Stimulated activated CD8-positive, alpha-beta memory T cell treated with anti-CD3 and anti-CD28 coated beads, Interleukin-4, amount 100 ng/mL, for 4 hours (primary cell): Measurements from ENCODE around the gene KCNQ2.

Source experiments
- DNase-seq, 2 donors: peaks; one replicate each; pipeline ENCODE4 v3.0.0-alpha.2; 2020; ENCODE audit warnings: low read depth in 2 of 2, low spot score in 1 of 2

Gene KCNQ2

GRCh38 chr20:63359937-63360849, 112.3 kb downstream of the KCNQ2 start:
- no peak for DNase-seq

DNA sequence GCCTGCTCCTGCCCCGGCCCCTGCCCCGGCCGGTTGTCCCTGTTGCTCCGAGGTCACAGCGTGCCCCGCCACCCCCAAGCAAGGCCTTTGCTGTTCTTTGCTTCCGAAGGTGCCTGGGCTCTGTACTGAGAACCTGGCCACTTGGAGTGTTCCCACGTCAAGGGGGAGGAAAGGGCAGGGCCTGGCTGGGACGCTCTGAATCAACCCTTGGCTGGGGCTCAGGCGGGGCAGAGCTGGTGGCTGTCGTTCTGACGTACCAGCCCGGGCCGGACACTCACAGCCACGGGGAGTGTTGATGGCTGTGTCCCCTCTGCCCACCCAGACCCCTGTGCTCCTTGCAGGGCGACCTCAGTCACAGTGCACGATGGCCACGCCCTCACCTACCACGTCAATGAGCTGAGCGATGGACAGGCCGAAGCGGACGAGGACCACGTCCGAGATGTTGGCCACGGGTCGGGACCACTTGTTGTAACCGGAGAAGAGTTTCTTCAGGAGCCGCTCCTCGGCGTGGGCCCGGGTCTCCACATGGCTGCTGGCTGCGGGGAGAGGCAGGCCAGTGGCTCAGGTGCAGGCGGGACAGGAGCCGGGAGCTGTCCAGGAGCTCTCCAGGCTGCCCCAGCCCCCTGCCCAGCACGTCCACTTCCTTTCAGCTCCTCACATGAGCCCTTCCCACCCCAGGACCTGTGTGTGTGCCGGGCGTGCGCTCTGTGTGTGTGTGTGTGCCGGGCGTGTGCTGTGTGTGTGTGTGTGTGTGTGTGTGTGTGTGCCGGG, 113.1 kb downstream of the KCNQ2 start:
- no peak for DNase-seq

GRCh38 chr20:63357921-63358905, 114.2 kb downstream of the KCNQ2 start:
- DNase-seq, result no peak

- DNase-seq, result no peak
Measured at GRCh38 chr20:63356931-63357879, 115.2 kb downstream of the KCNQ2 start.

GRCh38 chr20:63356511-63356910, 115.9 kb downstream of the KCNQ2 start:
- DNase-seq, result no peak

GRCh38 chr20:63355781-63356295, 116.6 kb downstream of the KCNQ2 start:
- DNase-seq, result no peak

- no peak for DNase-seq
Measured at GRCh38 chr20:63354636-63355350, 117.7 kb downstream of the KCNQ2 start.

- DNase-seq, result no peak
Measured at GRCh38 chr20:63352811-63353221, 119.6 kb downstream of the KCNQ2 start.

DNA sequence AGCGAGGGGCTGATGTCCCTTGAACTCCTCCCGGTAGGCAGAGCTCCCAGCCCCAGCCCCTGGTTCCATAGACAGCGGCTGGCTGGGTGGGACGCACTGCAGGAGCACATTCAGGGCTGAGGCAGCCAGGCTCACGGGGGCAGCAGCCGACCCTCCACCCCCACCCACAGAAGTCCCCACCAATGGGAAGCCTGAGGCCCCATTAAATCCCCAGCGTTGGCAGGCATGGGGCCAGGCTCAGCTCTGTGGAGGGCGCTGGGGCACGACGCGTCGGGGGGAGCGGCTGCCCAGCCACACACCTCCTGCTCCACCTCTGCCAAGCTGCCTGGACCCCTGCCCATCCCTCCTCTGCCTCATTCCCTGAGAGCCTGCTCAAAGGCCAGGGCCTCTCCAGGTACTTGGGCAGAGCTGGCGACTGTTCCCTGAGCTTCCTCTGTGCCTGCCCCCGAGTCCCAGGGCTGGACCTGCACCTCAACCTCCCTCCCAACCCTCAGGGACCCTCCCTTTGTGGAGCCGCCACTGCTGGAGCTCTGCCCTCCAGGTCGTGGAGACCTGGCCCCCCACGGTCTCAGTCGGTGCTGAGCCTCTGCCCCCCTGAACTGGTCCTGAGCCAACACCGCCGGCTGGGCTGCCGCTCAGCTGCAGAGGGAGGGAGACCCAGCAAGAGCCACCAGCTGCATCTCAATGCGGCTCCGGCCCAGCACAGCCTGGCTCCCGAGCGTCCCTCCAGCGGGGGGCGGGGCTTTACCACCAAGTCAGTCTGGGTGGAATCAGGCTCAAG, 120.5 kb downstream of the KCNQ2 start:
- DNase-seq, result no peak

DNA sequence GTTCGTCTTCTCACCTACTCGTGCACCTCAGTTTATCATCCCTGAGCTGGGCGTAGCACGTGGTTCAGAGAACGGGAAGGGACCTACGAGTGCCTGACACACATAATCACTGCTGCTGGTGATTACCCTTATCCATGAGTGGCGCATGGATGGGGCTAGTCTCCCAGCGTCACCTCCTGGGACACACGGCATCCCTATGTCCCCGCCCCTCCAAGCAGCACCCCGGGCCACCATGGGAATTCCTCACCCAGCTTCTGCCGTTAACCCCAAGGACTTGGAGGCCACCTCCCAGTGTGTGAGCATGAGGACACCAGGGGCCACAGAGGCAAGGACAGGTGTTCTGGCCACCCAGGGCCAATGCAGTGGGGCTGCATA, 121.1 kb downstream of the KCNQ2 start:
- no peak for DNase-seq

DNA sequence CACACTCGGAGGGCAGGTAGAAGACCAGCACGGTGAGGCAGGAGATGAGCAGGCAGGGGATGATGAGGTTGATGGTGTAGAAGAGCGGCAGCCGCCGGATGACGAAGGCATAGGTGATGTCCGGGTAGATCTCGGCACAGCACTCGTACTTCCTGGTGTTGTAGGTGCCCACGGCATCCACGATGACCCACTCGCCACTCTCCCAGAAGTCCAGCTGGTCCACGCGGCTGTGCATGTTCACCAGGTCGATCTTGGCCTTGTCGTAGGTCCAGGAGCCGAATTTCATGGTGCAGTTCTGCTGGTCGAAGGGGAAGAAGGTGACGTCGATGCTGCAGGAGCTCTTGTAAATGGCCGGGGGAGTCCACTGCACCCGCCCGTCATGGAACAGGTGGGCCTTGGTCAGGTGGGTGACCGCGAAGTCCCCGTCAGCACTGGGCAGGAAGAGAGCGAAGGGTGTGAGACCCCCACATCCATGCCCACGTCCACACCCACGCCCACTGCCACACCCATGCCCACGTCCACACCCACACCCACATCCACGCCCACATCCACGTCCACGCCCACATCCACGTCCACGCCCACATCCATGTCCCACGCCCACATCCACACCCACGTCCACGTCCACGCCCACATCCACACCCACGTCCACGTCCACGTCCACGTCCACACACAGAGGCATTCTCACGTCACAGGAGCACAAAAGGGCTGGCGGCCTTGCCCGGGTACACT, 121.7 kb downstream of the KCNQ2 start:
- DNase-seq, result no peak
